GM15510 (cell line): Measurements from ENCODE around the gene CYSRT1.

Experiments used
- POLR2A ChIP-seq: IDR thresholded peaks from 3 replicates; pipeline ENCODE4 v1.6.1; 2011; ENCODE audit warnings: borderline replicate concordance; ENCODE audit not compliant: insufficient read length; ENCODE audit errors: extremely low read depth

CYSRT1 gene

GRCh38 chr9:137234055-137234697, 9.2 kb downstream of the CYSRT1 start:
- no peak for TF ChIP-seq POLR2A

GRCh38 chr9:137234758-137235423, 9.9 kb downstream of the CYSRT1 start:
- no peak for TF ChIP-seq POLR2A

DNA sequence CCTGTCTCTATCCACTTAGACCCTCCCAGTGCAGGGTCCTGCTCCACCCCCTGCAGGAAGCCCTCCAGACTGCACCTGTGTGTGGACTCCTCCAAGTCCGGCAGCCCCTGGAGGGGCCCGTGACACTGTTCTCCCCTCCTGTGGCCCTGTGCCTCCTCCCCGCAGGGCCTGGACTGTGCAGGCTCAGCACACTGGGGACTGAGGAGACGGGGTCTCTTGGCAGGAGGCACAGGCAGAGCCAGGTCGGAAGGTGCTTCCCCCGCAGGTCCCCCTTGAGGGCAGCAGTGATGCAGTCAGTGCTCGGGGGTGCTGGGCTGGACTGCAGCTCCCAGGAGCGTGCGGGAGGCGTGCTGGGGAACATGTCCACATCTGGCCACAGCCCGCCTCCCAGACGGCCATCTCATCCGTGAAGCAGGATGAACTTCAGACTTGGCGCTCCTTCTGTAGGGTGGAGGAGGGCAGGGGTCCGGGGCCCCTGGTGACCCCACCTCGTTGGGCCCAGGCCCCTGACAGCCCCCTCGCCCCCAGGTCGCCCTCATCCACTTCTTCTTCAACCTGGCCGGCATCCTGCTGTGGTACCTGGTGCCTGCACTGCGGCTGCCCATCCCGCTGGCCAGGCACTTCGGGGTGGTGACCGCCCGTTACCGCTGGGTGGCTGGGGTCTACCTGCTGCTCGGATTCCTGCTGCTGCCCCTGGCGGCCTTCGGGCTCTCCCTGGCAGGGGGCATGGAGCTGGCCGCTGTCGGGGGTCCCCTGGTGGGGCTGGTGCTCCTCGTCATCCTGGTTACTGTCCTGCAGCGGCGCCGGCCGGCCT, 10.7 kb downstream of the CYSRT1 start:
- TF ChIP-seq POLR2A = no peak

GRCh38 chr9:137236238-137236935, 11.4 kb downstream of the CYSRT1 start:
- TF ChIP-seq POLR2A = peak; percentile 26

DNA sequence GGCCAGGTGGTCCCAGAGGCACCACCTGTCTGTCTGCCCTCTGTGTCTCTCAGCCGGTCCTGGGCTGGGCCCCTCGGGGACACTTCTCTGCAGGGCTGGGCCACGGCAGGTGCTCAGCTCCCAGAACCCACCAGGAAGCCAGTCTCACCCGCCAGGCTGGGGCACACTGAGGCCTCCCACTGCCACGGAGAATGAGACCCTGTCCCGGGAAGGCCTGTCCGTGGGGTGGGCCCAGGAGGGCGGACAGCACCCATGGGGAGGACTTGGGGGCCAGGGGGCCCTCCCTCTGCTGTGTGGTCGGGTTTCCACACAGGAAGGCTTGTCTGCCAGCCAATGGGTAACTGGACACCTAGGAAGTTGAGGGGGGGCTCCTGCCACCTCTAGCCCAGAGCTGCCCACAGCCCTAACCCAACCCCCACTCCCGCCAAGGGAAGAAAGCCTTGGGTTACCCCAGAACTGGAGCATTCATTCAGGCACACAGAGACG, 12.0 kb downstream of the CYSRT1 start:
- no peak for TF ChIP-seq POLR2A

DNA sequence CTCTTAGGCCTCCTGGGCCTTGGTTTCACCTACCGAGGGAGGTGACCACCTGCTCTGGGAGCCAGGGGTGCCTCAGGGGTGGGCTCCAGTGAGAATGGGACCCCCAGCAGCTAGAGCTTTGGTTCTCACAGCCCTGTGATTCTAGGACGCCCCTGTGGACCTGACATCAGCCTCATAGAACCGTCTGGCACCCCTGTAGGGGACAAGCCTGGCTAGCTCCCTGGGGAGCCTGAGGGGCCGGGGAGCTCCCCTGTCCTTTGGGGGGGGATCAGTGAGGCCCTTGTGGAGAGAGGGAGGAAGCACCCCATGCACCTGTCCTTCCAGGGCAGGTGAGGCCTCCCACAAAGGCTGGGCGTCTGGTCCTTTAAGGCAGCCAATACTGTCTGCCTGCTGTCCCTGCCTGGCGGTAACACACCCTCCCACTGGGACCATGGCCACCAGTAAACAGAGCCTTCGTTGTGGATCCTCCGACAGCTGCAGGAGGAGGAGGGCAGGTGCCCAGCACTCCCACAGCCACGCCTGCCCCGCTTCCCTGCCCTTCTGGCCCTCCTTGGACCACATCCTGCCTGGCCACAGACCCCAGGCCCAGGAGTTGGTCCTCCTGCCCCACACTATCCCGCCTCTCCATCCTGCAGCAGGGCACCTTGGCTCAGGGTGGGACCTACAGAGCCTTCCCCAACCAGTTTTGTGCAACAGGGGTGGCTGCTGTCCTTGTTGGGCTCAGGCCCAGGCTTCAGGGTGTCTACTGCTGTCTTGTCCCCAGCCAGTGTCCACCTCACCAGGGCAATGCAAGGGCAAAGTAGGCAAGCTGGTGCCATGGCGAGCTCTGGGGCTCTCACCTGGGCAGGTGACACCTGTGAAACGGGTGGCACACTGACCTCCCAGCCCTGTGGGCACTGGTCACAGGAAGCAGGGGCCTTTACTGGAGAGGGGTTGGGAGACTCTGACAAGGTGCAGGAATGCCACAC, 13.1 kb downstream of the CYSRT1 start:
- no peak for TF ChIP-seq POLR2A

DNA sequence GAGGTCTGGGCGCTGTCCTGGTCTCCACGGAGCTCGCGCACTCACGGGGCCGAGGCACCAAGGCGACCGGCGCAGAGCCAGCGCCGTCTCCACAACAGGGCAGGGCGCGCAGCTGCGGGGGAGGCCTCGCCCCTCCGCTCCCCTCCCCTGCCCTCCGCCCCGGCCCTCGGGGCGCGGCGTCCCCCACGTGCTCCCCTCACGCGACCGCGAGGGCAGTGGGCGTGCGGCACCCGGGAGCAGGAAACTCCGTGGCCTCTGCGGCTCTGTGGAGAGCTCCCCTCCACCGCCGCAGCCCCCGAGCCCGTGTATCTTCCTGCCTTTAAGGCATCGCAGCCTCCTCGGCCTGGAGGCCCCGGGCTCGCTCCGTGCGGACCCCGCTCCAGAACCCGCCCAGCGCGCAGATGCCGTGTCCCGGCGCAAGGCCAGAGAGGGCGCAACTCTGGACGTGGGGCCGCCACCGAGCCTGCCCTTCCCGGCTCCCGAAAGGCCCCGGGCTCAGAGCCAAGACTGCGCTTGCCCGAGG, 15.4 kb downstream of the CYSRT1 start:
- TF ChIP-seq POLR2A = peak; percentile 68

- peak; percentile 100 for TF ChIP-seq POLR2A
These were observed 16.0 kb downstream of the CYSRT1 start, which contains the start of gene TUBB4B for GRCh38 chr9:137240841-137241489. TSS of gene TUBB4B (plus strand) at chr9:137241287. CDS start at chr9:137241361, 74 bp downstream.

DNA sequence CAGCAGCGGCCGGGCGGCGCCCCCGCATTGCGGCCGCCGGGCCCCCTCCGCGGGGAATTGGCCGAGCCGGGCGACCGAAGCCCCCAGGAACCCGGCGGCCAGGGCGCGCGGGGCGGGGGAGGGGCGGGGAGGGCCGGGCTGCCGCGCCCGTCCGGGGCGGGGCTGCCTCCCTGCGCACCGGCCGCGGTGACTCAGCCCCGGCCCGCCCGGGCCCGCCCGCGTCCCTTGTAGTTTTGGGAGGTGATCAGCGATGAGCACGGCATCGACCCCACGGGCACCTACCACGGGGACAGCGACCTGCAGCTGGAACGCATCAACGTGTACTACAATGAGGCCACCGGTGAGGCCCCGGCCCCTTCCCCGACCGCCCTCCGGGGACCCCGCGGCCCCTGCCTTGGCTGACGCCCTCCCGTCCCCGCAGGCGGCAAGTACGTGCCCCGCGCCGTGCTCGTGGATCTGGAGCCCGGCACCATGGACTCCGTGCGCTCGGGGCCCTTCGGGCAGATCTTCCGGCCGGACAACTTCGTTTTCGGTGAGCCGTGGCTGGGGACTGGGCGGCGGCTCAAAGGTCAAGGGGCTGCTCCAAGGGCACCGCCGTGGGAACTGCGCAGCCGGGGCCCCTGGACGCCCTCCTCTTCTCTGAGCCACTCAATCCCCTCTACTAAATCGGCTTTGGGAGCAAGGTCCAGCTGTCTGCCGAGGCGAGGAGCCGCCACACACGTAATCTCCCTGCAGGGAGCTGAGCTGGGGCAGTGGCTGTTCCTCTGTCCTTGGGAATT, 16.7 kb downstream of the CYSRT1 start:
- TF ChIP-seq POLR2A = no peak

- no peak for TF ChIP-seq POLR2A
These were observed 17.6 kb downstream of the CYSRT1 start for GRCh38 chr9:137242269-137243203.
